AG09309 (cell line): ENCODE data around the gene KCNH5.

ENCODE experiments used
- DNase-seq: peaks from one replicate; pipeline ENCODE4 v3.0.0-alpha.2; 2010; ENCODE audit warnings: low read depth
- H3K4me3 ChIP-seq: 2 replicates; pipeline ENCODE4 v1.5.1; 2011; ENCODE audit warnings: mild to moderate bottlenecking, low read depth, low read length, moderate library complexity; ENCODE audit not compliant: control insufficient read depth
- TF ChIP-seq, protein P1 (sequence below): IDR thresholded peaks from 2 replicates; pipeline ENCODE4 v1.5.1; 2011; ENCODE audit warnings: mild to moderate bottlenecking, low read depth, low read length, inconsistent platforms; ENCODE audit not compliant: insufficient read depth, control insufficient read depth; ENCODE audit errors: missing control alignments

Gene KCNH5

DNA sequence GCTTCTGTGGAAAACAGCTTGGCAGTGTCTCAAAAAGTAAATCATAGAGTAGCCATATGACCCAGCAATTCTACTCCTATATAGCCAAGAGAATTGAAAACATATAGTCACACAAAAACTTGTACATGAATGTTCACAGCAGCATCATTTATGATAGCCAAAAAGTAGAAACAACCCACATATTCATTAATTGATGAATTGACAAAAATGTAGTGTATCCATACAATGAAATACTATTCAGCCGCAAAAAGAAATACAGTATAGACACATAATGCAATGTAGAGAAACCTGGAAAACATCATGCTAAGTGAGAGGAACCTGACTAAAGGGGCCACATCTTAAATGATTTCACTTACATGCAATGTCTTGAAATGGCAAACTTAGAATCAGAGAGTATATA lies 326.6 kb downstream of the KCNH5 start:
- TF ChIP-seq, protein P1, sequence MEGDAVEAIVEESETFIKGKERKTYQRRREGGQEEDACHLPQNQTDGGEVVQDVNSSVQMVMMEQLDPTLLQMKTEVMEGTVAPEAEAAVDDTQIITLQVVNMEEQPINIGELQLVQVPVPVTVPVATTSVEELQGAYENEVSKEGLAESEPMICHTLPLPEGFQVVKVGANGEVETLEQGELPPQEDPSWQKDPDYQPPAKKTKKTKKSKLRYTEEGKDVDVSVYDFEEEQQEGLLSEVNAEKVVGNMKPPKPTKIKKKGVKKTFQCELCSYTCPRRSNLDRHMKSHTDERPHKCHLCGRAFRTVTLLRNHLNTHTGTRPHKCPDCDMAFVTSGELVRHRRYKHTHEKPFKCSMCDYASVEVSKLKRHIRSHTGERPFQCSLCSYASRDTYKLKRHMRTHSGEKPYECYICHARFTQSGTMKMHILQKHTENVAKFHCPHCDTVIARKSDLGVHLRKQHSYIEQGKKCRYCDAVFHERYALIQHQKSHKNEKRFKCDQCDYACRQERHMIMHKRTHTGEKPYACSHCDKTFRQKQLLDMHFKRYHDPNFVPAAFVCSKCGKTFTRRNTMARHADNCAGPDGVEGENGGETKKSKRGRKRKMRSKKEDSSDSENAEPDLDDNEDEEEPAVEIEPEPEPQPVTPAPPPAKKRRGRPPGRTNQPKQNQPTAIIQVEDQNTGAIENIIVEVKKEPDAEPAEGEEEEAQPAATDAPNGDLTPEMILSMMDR = no peak
- DNase-seq = no peak
- no peak overlapping the region for H3K4me3 ChIP-seq

DNA sequence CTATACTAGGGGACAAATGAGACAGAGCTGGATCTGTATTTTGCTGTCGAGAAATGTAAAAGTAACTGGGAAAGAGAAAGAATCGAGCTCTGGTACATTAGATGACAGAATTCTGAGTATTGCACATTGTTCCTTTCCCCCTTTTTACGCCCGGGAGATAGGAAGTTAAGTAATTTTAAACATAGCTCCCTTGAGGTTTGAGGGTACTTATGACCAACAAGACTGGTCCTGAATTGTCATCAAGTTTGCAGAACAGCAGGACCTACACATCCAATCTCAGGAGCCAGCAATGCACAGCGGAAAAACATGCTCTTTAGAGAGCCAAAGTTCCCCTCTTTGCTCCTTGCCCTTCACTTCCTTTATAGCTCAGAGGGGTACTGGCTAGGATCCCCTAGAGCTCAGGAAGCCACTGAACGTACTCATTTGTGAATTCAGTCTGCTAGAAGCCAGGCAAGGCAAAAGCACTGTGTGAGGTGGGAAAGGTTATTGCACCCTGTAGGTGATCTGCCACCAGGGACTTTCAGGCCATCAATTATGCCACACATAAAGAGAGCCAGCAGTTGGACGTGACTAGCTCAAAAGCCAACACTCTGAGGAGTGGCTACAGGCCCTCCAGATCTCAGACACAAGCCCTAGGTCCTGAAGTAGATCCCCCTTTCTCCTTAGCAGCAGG lies 333.8 kb downstream of the KCNH5 start:
- no peak overlapping the region for H3K4me3 ChIP-seq
- DNase-seq = no peak
- TF ChIP-seq, protein P1 = no peak

DNA sequence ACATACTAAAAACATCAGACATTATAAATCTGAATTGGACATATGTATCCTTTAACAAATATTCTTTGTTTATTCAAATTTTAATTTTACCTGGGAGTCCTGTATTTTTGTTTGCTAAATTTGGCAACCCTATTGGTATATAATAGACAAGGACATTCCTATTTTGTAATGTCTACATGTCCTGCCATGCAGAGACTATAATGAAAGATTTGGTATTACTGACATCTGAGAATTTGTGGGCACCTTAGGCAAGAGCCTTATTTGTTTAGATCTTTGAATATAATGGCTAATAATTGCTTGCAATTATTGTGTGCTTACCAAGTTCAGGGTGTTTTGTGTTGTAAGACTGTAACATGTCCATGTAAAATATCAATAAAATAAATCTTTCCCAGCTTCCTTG lies 334.4 kb downstream of the KCNH5 start:
- DNase-seq = no peak
- TF ChIP-seq, protein P1 = no peak
- H3K4me3 ChIP-seq = no peak overlapping the region

DNA sequence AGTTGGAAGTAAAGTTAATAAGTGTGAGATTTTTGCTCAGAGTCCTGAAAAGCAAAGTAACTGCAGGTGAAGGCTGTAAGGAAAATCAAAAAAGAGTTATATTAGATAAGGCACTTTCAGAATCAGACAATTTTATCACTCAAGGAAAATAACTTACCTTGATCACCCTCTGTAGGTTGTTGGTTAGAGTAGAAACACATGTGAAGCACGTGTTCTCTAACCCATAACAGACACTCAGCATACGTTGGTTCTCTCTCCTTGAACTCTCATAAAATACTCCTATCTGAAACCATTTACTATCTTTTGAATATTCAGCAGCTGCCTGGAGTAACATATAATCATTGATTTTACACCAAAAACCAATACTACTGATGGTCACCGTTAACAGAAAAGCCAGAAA lies 335.5 kb downstream of the KCNH5 start:
- H3K4me3 ChIP-seq = no peak overlapping the region
- TF ChIP-seq, protein P1 = no peak
- no peak for DNase-seq

DNA sequence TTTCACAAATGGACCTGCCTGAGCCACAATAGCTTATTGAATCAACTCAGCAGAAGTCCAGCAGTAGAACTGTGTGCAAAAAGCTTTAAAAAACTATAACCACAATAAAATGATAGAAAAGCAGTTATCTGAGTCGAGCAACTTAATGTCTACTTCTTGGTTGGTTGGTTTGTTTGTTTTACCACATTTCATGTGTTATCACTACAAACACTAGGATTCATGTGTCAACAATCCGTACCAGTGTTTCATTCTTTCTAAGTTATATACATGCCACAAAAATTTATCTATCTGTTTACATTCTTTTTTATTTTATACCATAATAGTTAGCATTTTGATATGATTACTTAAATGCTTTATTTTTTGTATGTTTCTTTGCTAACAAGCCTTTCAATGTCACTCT lies 339.0 kb downstream of the KCNH5 start:
- DNase-seq = no peak
- no peak overlapping the region for H3K4me3 ChIP-seq
- TF ChIP-seq, protein P1 = no peak

DNA sequence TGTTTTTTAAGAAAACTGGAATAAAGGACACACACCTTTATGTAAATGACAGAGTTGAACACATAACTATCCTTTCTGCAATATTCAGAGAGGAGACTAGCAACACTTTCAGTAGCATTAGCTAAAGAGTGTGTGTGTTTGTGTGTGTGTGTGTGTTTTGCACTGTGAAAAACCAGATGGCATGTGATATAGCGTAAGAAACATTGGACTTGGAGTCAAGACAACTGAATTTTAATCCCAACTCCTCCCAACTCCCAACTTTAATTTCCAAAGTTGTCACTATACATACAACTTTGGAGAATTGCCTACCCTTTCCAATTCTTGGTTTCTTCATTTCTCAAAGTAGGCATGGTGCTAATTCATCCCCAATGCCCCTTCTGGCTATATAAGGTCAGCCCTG lies 347.8 kb downstream of the KCNH5 start:
- TF ChIP-seq, protein P1 = no peak
- DNase-seq = no peak
- H3K4me3 ChIP-seq = no peak overlapping the region
